SJCRH30 (cell line): ENCODE measurements around the gene GMPR2. TPM values are rescaled to one million over a fixed set of nuclear protein-coding genes. Genes with fewer than 3 reads are reported as not detected.
A peak's percentile ranks its signal among the peaks of the same experiment; 100 is the strongest.

Experiments
- DNase-seq, 2 experiments: peaks; one replicate each; pipeline ENCODE4 v3.0.0-alpha.2; 2015 to 2020
- H3K27ac ChIP-seq: fragments of 250-450 bp; sonication (Bioruptor Pico); 2 replicates; pipeline ENCODE4 v1.5.1; 2020; ENCODE audit warnings: mild to moderate bottlenecking, moderate library complexity
- H3K27me3 ChIP-seq: fragments of 250-450 bp; sonication (Bioruptor Pico); 2 replicates; pipeline ENCODE4 v1.5.1; 2020; ENCODE audit warnings: mild to moderate bottlenecking, moderate library complexity
- H3K36me3 ChIP-seq: fragments of 250-450 bp; sonication (Bioruptor Pico); 2 replicates; pipeline ENCODE4 v1.5.1; 2020; ENCODE audit warnings: mild to moderate bottlenecking, moderate library complexity
- H3K4me1 ChIP-seq: fragments of 250-450 bp; sonication (Bioruptor Pico); 2 replicates; pipeline ENCODE4 v1.5.1; 2020; ENCODE audit warnings: mild to moderate bottlenecking, moderate library complexity
- H3K4me3 ChIP-seq: fragments of 250-450 bp; sonication (Bioruptor Pico); 2 replicates; pipeline ENCODE4 v1.5.1; 2020; ENCODE audit warnings: mild to moderate bottlenecking, moderate library complexity
- H3K9me3 ChIP-seq: fragments of 250-450 bp; sonication (Bioruptor Pico); replicated peaks from 2 replicates; pipeline ENCODE4 v1.5.1; 2020; ENCODE audit warnings: mild to moderate bottlenecking, moderate library complexity
- total RNA-seq: library from RNA; depleted of rRNA; stranded (reverse); fragments of >200 nt; shearing (Covaris generic); gene quantifications from 2 replicates; pipeline ENCODE4 v1.2.3, GENCODE V29; 2014

GMPR2 gene
- total RNA-seq, 1 experiment from 2014 or later = 54.1 TPM

GRCh38 chr14:24260026-24260779, 27.5 kb downstream of the GMPR2 start:
- no peak for DNase-seq
- Histone ChIP-seq H3K9me3 (no peaks in the 10 kb centered on the region), H3K4me1 (no peaks in the 10 kb centered on the region), H3K4me3 (no peak overlapping the region), H3K27me3 (no peaks in the 10 kb centered on the region), H3K27ac (no peak overlapping the region), H3K36me3 (no peaks in the 10 kb centered on the region)

- DNase-seq = no peak
- Histone ChIP-seq H3K27ac (no peak overlapping the region), H3K9me3 (no peaks in the 10 kb centered on the region), H3K36me3 (no peaks in the 10 kb centered on the region), H3K27me3 (no peaks in the 10 kb centered on the region), H3K4me1 (no peaks in the 10 kb centered on the region), H3K4me3 (no peak overlapping the region)
Measured at GRCh38 chr14:24260780-24261157, 28.0 kb downstream of the GMPR2 start.

- Histone ChIP-seq H3K4me3 (no peak overlapping the region), H3K27ac (no peak overlapping the region), H3K9me3 (no peaks in the 10 kb centered on the region), H3K27me3 (no peaks in the 10 kb centered on the region), H3K36me3 (no peaks in the 10 kb centered on the region), H3K4me1 (no peaks in the 10 kb centered on the region)
- no peak for DNase-seq
Measured at GRCh38 chr14:24261256-24261968, 28.7 kb downstream of the GMPR2 start.

GRCh38 chr14:24261969-24262327, 29.2 kb downstream of the GMPR2 start:
- H3K36me3 ChIP-seq = no peaks in the 10 kb centered on the region
- DNase-seq = no peak
- no peaks in the 10 kb centered on the region for H3K9me3 ChIP-seq
- no peaks in the 10 kb centered on the region for H3K27me3 ChIP-seq
- no peak overlapping the region for H3K27ac ChIP-seq
- no peak overlapping the region for H3K4me3 ChIP-seq
- H3K4me1 ChIP-seq = no peaks in the 10 kb centered on the region

- DNase-seq = no peak
- H3K27me3 ChIP-seq = no peaks in the 10 kb centered on the region
Measured at GRCh38 chr14:24262821-24263733, 30.3 kb downstream of the GMPR2 start, which contains the start of gene TGM1. Gene TGM1, minus strand, starts transcription at chr14:24263177. Its CDS starts 825 bp downstream, at chr14:24262352.

GRCh38 chr14:24263848-24264247, 31.1 kb downstream of the GMPR2 start:
- Histone ChIP-seq H3K27me3 (no peaks in the 10 kb centered on the region), H3K4me1 (no peaks in the 10 kb centered on the region), H3K36me3 (no peaks in the 10 kb centered on the region), H3K9me3 (no peaks in the 10 kb centered on the region), H3K4me3 (no peak overlapping the region), H3K27ac (no peak overlapping the region)
- DNase-seq = no peak

More at GRCh38 chr14:24262821-24263733, 30.3 kb downstream of the GMPR2 start, which contains the start of gene TGM1:
- no peaks in the 10 kb centered on the region for H3K36me3 ChIP-seq
- no peak within 1 kb of the TSS for H3K27ac ChIP-seq
- no peak within 1 kb of the TSS for H3K4me3 ChIP-seq
- no peaks in the 10 kb centered on the region for H3K9me3 ChIP-seq
- no peaks in the 10 kb centered on the region for H3K4me1 ChIP-seq

GRCh38 chr14:24264298-24264697, 31.6 kb downstream of the GMPR2 start:
- Histone ChIP-seq H3K4me3 (no peak overlapping the region), H3K9me3 (no peaks in the 10 kb centered on the region), H3K36me3 (no peaks in the 10 kb centered on the region), H3K27me3 (no peaks in the 10 kb centered on the region), H3K4me1 (no peaks in the 10 kb centered on the region), H3K27ac (no peak overlapping the region)
- no peak for DNase-seq

GRCh38 chr14:24266344-24267244, 33.9 kb downstream of the GMPR2 start:
- Histone ChIP-seq H3K36me3 (no peaks in the 10 kb centered on the region), H3K27ac (no peak overlapping the region), H3K27me3 (no peaks in the 10 kb centered on the region), H3K4me3 (no peak overlapping the region), H3K9me3 (no peaks in the 10 kb centered on the region), H3K4me1 (no peaks in the 10 kb centered on the region)
- DNase-seq = no peak

- no peak overlapping the region for H3K4me3 ChIP-seq
- no peak overlapping the region for H3K27ac ChIP-seq
- DNase-seq = no peak
- H3K4me1 ChIP-seq = no peaks in the 10 kb centered on the region
- H3K27me3 ChIP-seq = no peaks in the 10 kb centered on the region
- no peaks in the 10 kb centered on the region for H3K36me3 ChIP-seq
- H3K9me3 ChIP-seq = no peaks in the 10 kb centered on the region
Measured at GRCh38 chr14:24267516-24267915, 34.8 kb downstream of the GMPR2 start.

- Histone ChIP-seq H3K9me3 (no peaks in the 10 kb centered on the region), H3K27ac (no peak overlapping the region)
- no peak for DNase-seq
Measured at GRCh38 chr14:24268225-24268624, 35.5 kb downstream of the GMPR2 start.

GRCh38 chr14:24269368-24269767, 36.6 kb downstream of the GMPR2 start:
- no peak overlapping the region for H3K4me3 ChIP-seq
- DNase-seq = no peak
- H3K36me3 ChIP-seq = no peaks in the 10 kb centered on the region
- no peaks in the 10 kb centered on the region for H3K9me3 ChIP-seq
- H3K4me1 ChIP-seq = no peaks in the 10 kb centered on the region
- no peak overlapping the region for H3K27ac ChIP-seq
- no peaks in the 10 kb centered on the region for H3K27me3 ChIP-seq

More at GRCh38 chr14:24268225-24268624, 35.5 kb downstream of the GMPR2 start:
- H3K4me3 ChIP-seq = no peak overlapping the region
- no peaks in the 10 kb centered on the region for H3K27me3 ChIP-seq
- H3K4me1 ChIP-seq = no peaks in the 10 kb centered on the region
- no peaks in the 10 kb centered on the region for H3K36me3 ChIP-seq

GRCh38 chr14:24269910-24270536, 37.3 kb downstream of the GMPR2 start:
- no peaks in the 10 kb centered on the region for H3K4me1 ChIP-seq
- no peaks in the 10 kb centered on the region for H3K27me3 ChIP-seq
- no peak for DNase-seq
- H3K9me3 ChIP-seq = no peaks in the 10 kb centered on the region
- H3K4me3 ChIP-seq = no peak overlapping the region
- no peak overlapping the region for H3K27ac ChIP-seq
- H3K36me3 ChIP-seq = no peaks in the 10 kb centered on the region

GRCh38 chr14:24270537-24271133, 37.9 kb downstream of the GMPR2 start:
- no peaks in the 10 kb centered on the region for H3K9me3 ChIP-seq
- H3K4me1 ChIP-seq = no peaks in the 10 kb centered on the region
- peak overlapping the region; percentile 72 for H3K27ac ChIP-seq
- peak overlapping the region; percentile 80 for H3K4me3 ChIP-seq
- no peaks in the 10 kb centered on the region for H3K36me3 ChIP-seq
- no peak for DNase-seq
- H3K27me3 ChIP-seq = no peaks in the 10 kb centered on the region
